ENCODE measurements around the gene HCFC1R1. TPM values are rescaled to one million over a fixed set of nuclear protein-coding genes. Genes with fewer than 3 reads are reported as not detected.

Gene HCFC1R1
- total and polyA plus RNA-seq, 5 donors from 2014 or later = 12.9 to 20.7 (median 18.2) TPM

DNA sequence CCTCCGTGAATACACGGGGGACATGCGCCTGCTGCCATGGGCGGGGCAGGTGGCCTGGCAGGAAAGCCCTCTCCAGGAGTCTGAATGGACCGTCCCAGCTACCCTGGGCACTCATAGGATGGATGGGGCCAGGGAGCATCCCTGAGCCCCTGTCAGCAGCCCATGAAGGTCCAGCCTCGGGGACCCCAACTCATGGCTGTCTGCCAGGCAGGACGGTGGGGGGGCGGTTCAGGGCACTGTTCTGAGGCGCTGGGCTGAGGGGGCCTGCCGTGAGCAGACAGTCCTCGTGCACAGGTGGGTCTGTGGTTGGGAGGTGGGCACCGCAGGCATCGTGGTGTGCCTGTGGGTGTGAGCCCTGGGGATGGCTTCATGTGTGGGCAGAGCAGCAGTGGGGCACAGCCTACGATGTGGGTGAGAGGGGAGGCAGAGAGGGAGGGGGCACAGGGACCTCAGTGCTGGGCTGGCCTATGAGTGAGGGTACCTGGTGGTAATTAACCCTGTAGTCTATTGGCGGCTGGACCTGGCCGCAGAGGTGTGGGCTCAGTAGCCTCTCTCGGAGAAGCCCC is 37.0 kb downstream of the HCFC1R1 start:
- Mint-ChIP-seq H3K4me1 (peaks cover 0 to 10% (median 2%) of the 10 kb centered on the region in 4 donors), H3K27me3 (peaks cover 16% of the 10 kb centered on the region), H3K27ac (no peak overlapping the region), H3K4me3 (no peak overlapping the region), H3K9me3 (no peaks in the 10 kb centered on the region), H3K36me3 (no peaks in the 10 kb centered on the region)
- DNase-seq (no peak), ATAC-seq (ENCODE audit: low read depth in 2 of 2) (no peak)
- H3K4me3 ChIP-seq (ENCODE audit: low read depth, low read length) = no peak overlapping the region
- no peaks in the 10 kb centered on the region for H3K27me3 ChIP-seq (ENCODE audit: control insufficient read depth, insufficient read depth, low read length)
- H3K9me3 ChIP-seq (ENCODE audit: control insufficient read depth in 2 of 2, low read length in 2 of 2) = no peaks in the 10 kb centered on the region
- H3K36me3 ChIP-seq (ENCODE audit: control insufficient read depth, insufficient read depth, low read length) = no peaks in the 10 kb centered on the region
- peaks cover 9% of the 10 kb centered on the region for H3K4me1 ChIP-seq (ENCODE audit: control insufficient read depth, insufficient read depth, low read length, poor library complexity, severe bottlenecking)
- no peak overlapping the region for H3K27ac ChIP-seq (ENCODE audit: insufficient read depth, low read length, poor library complexity, severe bottlenecking)

DNA sequence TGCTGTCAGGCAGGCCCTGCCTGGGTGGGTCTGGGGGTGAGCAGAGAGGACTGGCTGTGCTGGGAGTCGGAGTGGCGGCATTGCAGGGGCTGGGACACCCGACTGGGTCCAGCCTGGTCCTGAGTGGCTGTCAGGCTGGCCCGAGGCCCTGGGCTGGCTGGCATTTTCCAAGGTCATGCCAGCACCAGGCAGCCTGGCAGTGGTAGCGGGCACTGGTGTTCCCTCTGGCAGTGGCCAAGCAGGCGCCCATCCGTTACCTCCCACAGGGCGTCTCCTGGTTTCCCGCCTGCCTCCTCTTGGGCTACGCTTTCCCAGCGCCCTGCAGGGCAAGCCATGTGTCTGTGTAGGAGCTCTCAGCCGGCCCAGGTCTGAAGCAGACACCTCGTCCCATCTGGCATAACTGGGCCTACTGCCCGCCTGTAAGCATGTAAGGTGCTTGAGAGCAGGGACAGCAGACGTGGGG is 37.8 kb downstream of the HCFC1R1 start:
- no peak for DNase-seq
- Mint-ChIP-seq H3K27me3 (peaks cover 19% of the 10 kb centered on the region), H3K9me3 (no peaks in the 10 kb centered on the region), H3K4me1 (peaks cover 0 to 15% (median 4%) of the 10 kb centered on the region in 4 donors), H3K4me3 (peak overlapping the region in 1 of 4 donors; percentile 79), H3K27ac (peak overlapping the region in 1 of 3 donors; percentile 84), H3K36me3 (no peaks in the 10 kb centered on the region)
- no peak for ATAC-seq (ENCODE audit: low read depth in 2 of 2)
- Histone ChIP-seq H3K36me3 (ENCODE audit: control insufficient read depth, insufficient read depth, low read length) (no peaks in the 10 kb centered on the region), H3K4me3 (ENCODE audit: low read depth, low read length) (no peak overlapping the region), H3K27me3 (ENCODE audit: control insufficient read depth, insufficient read depth, low read length) (no peaks in the 10 kb centered on the region), H3K9me3 (ENCODE audit: control insufficient read depth in 2 of 2, low read length in 2 of 2) (no peaks in the 10 kb centered on the region), H3K27ac (ENCODE audit: insufficient read depth, low read length, poor library complexity, severe bottlenecking) (no peak overlapping the region), H3K4me1 (ENCODE audit: control insufficient read depth, insufficient read depth, low read length, poor library complexity, severe bottlenecking) (peaks cover 11% of the 10 kb centered on the region)

DNA sequence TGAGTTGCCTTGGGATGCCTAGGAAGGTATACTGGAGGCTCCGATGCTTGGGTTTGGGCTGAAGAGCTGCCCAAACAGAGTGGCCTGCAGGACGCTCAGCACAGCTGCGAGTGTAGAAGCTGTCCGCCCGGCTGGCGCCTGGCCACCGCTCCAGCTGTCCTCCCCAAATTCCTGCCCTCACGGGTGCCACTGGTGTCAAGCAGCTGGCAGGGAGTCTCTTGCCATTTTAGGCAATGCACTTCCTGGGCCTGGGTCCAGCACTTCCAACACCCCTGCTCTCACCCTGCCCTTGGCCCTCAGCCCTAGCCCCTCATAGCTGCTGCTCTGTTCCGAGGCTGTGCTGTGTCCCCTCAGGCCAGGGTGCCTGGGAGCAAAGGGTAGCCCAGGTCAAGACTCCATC is 38.3 kb downstream of the HCFC1R1 start:
- Mint-ChIP-seq H3K4me1 (peaks cover 0 to 18% (median 4%) of the 10 kb centered on the region in 4 donors), H3K36me3 (no peaks in the 10 kb centered on the region), H3K9me3 (no peaks in the 10 kb centered on the region), H3K27me3 (peaks cover 19% of the 10 kb centered on the region), H3K4me3 (no peak overlapping the region), H3K27ac (no peak overlapping the region)
- Histone ChIP-seq H3K27ac (ENCODE audit: insufficient read depth, low read length, poor library complexity, severe bottlenecking) (no peak overlapping the region), H3K9me3 (ENCODE audit: control insufficient read depth in 2 of 2, low read length in 2 of 2) (no peaks in the 10 kb centered on the region), H3K36me3 (ENCODE audit: control insufficient read depth, insufficient read depth, low read length) (no peaks in the 10 kb centered on the region), H3K27me3 (ENCODE audit: control insufficient read depth, insufficient read depth, low read length) (no peaks in the 10 kb centered on the region), H3K4me1 (ENCODE audit: control insufficient read depth, insufficient read depth, low read length, poor library complexity, severe bottlenecking) (peaks cover 15% of the 10 kb centered on the region), H3K4me3 (ENCODE audit: low read depth, low read length) (no peak overlapping the region)
- ATAC-seq (ENCODE audit: low read depth in 2 of 2) = no peak
- no peak for DNase-seq

DNA sequence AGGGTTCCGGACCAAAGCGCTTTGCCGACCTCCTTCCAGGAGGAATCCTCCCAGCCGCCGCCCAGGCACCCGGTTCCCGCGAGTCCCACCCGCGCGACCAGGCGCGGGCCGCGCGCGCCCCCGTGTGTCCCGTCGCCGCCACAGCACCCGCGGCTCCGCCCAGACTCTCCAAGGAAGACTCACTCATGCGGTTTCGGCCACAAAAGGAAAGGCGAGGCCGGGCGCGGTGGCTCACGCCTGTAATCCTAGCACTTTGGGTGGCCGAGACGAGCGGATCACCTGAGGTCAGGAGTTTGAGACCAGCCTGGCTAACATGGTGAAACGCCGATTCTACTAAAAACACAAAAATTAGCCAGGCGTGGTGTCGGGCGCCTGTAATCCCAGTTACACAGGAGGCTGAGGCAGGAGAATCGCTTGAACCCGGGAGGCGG is 40.0 kb downstream of the HCFC1R1 start:
- ATAC-seq (ENCODE audit: low read depth in 2 of 2) (peak; percentile 44 to 49), DNase-seq (peak; percentile 31 to 54 (median 52))
- Histone ChIP-seq H3K27ac (ENCODE audit: insufficient read depth, low read length, poor library complexity, severe bottlenecking) (no peak overlapping the region), H3K36me3 (ENCODE audit: control insufficient read depth, insufficient read depth, low read length) (no peaks in the 10 kb centered on the region), H3K27me3 (ENCODE audit: control insufficient read depth, insufficient read depth, low read length) (no peaks in the 10 kb centered on the region), H3K9me3 (ENCODE audit: control insufficient read depth in 2 of 2, low read length in 2 of 2) (no peaks in the 10 kb centered on the region), H3K4me3 (ENCODE audit: low read depth, low read length) (no peak overlapping the region), H3K4me1 (ENCODE audit: control insufficient read depth, insufficient read depth, low read length, poor library complexity, severe bottlenecking) (peaks cover 26% of the 10 kb centered on the region)
- Mint-ChIP-seq H3K36me3 (no peaks in the 10 kb centered on the region), H3K4me1 (peaks cover 0 to 18% (median 4%) of the 10 kb centered on the region in 4 donors), H3K9me3 (no peaks in the 10 kb centered on the region), H3K4me3 (peak overlapping the region in 2 of 4 donors; percentile 15 to 50), H3K27me3 (peaks cover 19% of the 10 kb centered on the region), H3K27ac (no peak overlapping the region)

DNA sequence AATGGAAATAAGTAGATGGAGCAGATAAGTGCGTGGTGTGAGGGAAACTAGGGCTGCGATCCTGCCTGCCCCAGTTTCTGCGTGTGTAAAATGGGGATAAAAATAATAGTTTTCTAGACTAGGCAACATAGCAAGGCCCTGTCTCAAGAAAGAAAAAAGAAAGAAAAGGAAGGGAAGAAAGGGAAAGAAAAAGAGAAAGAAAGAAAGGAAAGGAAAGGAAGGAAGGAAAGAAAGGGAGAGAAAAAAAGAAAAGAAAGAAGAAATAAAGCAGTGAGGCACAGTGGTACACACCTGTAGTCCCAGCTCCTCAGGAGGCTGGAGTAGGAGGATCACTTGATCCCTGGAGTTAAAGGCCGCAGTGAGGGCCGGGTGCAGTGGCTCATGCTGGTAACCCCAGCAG is 41.3 kb downstream of the HCFC1R1 start:
- H3K27me3 Mint-ChIP-seq = peaks cover 13% of the 10 kb centered on the region
- Histone ChIP-seq H3K36me3 (ENCODE audit: control insufficient read depth, insufficient read depth, low read length) (no peaks in the 10 kb centered on the region), H3K9me3 (ENCODE audit: control insufficient read depth in 2 of 2, low read length in 2 of 2) (no peaks in the 10 kb centered on the region), H3K4me1 (ENCODE audit: control insufficient read depth, insufficient read depth, low read length, poor library complexity, severe bottlenecking) (peaks cover 26% of the 10 kb centered on the region), H3K27me3 (ENCODE audit: control insufficient read depth, insufficient read depth, low read length) (no peaks in the 10 kb centered on the region), H3K27ac (ENCODE audit: insufficient read depth, low read length, poor library complexity, severe bottlenecking) (no peak overlapping the region), H3K4me3 (ENCODE audit: low read depth, low read length) (no peak overlapping the region)
- peak overlapping the region; percentile 10 to 87 (median 73) for H3K4me3 Mint-ChIP-seq
- ATAC-seq (ENCODE audit: low read depth in 2 of 2) (no peak), DNase-seq (no peak)
- H3K36me3 Mint-ChIP-seq = no peaks in the 10 kb centered on the region
- H3K9me3 Mint-ChIP-seq = no peaks in the 10 kb centered on the region
- peaks cover 0 to 18% (median 4%) of the 10 kb centered on the region in 4 donors for H3K4me1 Mint-ChIP-seq
- H3K27ac Mint-ChIP-seq = peak overlapping the region in 1 of 3 donors; percentile 42

DNA sequence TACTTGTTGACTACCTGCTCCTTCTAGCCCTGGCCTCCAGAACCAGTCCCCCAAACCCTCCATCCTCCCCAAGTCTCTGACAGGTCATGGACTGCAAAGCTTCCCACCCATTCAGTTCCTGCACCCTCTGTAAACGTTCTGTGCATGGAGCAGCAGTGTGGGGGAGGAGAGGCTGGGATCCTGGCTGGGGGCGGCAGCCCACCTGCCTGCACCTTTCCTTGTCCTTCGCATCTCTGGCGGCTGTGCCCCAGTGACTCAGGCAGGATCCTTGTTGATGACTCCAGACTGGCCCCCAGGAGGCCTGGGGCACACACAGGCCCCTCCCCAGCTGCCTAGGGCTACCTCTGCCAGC is 41.9 kb downstream of the HCFC1R1 start:
- peak overlapping the region in 3 of 4 donors; percentile 81 to 87 (median 83) for H3K4me3 Mint-ChIP-seq
- Histone ChIP-seq H3K9me3 (ENCODE audit: control insufficient read depth in 2 of 2, low read length in 2 of 2) (no peaks in the 10 kb centered on the region), H3K4me1 (ENCODE audit: control insufficient read depth, insufficient read depth, low read length, poor library complexity, severe bottlenecking) (peaks cover 26% of the 10 kb centered on the region), H3K27me3 (ENCODE audit: control insufficient read depth, insufficient read depth, low read length) (no peaks in the 10 kb centered on the region), H3K36me3 (ENCODE audit: control insufficient read depth, insufficient read depth, low read length) (no peaks in the 10 kb centered on the region), H3K4me3 (ENCODE audit: low read depth, low read length) (no peak overlapping the region), H3K27ac (ENCODE audit: insufficient read depth, low read length, poor library complexity, severe bottlenecking) (no peak overlapping the region)
- ATAC-seq (ENCODE audit: low read depth in 2 of 2) (no peak), DNase-seq (no peak)
- H3K27me3 Mint-ChIP-seq = peaks cover 13% of the 10 kb centered on the region
- peaks cover 0 to 18% (median 4%) of the 10 kb centered on the region in 4 donors for H3K4me1 Mint-ChIP-seq
- H3K36me3 Mint-ChIP-seq = no peaks in the 10 kb centered on the region
- H3K27ac Mint-ChIP-seq = no peak overlapping the region
- no peaks in the 10 kb centered on the region for H3K9me3 Mint-ChIP-seq

DNA sequence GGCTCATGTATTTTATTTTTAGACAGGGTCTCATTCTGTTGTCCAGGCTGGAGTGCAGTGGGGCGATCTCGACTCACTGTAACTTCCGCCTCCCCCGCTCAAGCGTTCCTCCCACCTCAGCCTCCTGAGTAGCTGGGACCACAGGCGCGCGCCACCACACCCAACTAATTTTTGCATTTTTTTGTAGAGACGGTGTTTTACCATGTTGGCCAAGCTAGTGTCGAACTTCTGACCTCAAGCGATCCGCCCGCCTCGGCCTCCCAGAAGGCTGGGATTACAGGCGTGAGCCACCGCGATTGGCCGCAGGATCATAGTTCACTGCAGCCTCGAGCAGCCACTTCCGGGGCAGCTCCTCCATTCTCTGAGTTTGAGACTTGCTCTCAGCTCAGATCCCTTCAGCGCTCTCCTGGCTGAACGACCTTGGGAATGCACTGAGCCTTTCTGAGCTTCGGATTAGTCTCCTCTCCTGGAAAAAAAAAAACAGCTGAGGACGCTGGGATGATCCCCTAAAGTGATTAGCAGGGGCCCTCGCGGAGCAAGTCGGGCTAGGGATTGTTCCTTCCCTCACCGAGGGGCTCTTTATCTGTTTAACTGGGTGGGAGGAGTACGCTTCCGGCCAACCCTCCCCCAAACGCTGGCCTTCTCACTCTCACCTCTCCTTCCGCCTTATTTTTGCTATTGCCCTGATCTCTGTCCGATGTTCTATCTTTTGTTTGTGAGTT is 42.4 kb downstream of the HCFC1R1 start:
- H3K9me3 ChIP-seq (ENCODE audit: control insufficient read depth in 2 of 2, low read length in 2 of 2) = no peaks in the 10 kb centered on the region
- peaks cover 26% of the 10 kb centered on the region for H3K4me1 ChIP-seq (ENCODE audit: control insufficient read depth, insufficient read depth, low read length, poor library complexity, severe bottlenecking)
- Mint-ChIP-seq H3K9me3 (no peaks in the 10 kb centered on the region), H3K4me3 (peak overlapping the region; percentile 81 to 87 (median 84)), H3K27ac (peak overlapping the region in 2 of 3 donors; percentile 74 to 81), H3K36me3 (no peaks in the 10 kb centered on the region), H3K27me3 (peaks cover 13% of the 10 kb centered on the region), H3K4me1 (peaks cover 0 to 18% (median 4%) of the 10 kb centered on the region in 4 donors)
- ATAC-seq (ENCODE audit: low read depth in 2 of 2) = no peak
- H3K36me3 ChIP-seq (ENCODE audit: control insufficient read depth, insufficient read depth, low read length) = no peaks in the 10 kb centered on the region
- no peaks in the 10 kb centered on the region for H3K27me3 ChIP-seq (ENCODE audit: control insufficient read depth, insufficient read depth, low read length)
- no peak for DNase-seq
- no peak overlapping the region for H3K27ac ChIP-seq (ENCODE audit: insufficient read depth, low read length, poor library complexity, severe bottlenecking)
- H3K4me3 ChIP-seq (ENCODE audit: low read depth, low read length) = no peak overlapping the region
